NCI-H2081 treated with DMSO at 0.1 percent for 48 hours (cell line): ENCODE results near the gene OR8K5.
"Not testable (repeated sequence)": the region's sequence is repeated elsewhere in the genome, so short reads cannot be mapped to it uniquely, and the experiment has no call there.

Source experiments
- DNase-seq: peaks from one replicate; lab custom pipeline; 2025; lab: John Stamatoyannopoulos, UW

Gene OR8K5, protein sequence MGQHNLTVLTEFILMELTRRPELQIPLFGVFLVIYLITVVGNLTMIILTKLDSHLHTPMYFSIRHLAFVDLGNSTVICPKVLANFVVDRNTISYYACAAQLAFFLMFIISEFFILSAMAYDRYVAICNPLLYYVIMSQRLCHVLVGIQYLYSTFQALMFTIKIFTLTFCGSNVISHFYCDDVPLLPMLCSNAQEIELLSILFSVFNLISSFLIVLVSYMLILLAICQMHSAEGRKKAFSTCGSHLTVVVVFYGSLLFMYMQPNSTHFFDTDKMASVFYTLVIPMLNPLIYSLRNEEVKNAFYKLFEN

DNA sequence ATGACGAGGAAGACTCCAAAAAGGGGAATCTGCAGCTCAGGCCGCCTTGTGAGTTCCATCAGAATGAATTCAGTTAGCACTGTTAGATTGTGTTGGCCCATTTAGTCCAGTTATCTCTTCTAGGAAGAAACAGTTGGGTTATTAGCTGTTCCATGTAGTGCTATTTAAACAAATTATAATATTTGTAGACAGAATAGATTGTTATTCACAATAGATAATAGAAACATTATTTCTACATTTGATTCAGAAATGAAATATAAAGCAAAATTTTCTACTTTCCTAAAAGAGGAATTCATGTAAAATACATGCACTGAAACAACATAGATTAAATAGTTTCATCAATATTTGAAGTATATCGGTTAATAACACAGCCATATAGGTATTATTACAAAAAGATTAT is at the start of gene OR8K5:
OR8K5 (minus strand) TSS at position 101 of the 400 bp plus-strand sequence; CDS start at position 101, 0 bp downstream.
- no peak for DNase-seq

DNA sequence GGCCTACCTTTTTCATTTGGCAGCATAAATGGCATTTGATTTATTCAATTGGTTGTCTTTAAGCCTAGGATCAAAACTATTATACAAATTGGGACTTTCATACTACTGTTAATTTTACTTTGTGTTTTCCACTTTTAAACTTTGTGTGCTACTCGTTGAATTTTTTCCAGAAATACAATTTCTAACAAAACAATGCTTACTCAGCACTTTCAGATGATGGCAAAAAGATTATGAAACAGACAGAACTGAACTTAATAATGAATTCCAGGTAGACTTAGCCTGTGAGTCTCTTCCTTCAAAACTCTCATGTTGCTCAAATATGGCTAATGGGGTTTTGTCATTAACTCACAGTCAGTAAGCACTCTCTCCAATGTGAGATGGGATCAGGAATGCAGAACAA is 47.7 kb upstream of the OR8K5 start:
- DNase-seq = no peak

DNA sequence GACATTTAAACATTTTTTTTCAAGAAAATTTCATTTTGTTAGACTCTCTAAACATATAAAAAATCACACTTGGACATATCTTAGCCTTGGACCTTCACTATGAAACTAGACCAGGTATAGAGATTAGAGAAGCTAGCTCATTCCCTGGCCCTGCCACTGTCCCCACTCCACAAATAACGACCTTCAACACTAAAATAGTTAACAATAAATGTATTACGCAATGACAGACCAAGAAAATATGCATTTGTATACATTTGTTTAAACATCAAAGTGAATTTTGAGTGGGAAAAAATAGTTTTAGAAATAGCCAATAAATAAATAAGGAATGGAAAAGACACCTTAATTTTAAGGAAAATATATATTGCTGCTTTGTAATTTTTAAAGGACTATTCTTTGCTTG is 37.2 kb upstream of the OR8K5 start:
- DNase-seq = no peak

DNA sequence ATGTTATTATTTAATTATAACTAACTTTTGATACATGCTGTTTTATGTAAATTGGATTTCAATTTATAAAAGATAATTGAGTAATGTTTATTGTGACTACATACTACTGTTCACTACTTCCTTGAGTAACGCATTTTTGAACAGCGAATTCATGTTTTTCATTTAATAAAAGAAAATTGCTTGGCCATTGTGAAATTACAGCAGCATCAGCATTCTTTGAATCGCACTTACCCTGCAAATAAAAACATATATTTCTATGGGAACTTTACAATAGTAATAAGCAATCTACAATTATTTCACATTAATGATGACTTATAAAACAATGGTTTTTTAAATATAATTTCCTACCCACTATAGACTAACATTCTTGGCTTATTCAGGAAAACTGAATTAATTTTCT is 36.6 kb upstream of the OR8K5 start:
- no peak for DNase-seq

DNA sequence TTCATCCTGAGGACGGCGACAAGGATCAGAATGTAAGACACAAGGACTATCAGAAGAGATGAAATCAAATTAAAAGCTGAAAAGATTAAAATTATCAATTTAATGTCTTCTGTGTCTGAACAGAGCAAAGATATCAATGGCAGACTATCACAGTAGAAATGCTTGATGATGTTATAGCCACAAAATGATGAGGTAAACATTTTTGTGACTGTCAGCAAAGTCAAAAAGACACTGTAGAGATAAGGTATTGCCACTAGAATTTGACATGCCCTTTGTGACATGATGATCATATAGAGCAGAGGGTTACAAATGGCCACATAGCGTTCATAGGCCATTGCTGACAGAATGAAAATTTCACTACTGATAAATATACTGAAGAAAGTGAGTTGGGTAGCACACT is 28.5 kb upstream of the OR8K5 start:
- DNase-seq = no peak

DNA sequence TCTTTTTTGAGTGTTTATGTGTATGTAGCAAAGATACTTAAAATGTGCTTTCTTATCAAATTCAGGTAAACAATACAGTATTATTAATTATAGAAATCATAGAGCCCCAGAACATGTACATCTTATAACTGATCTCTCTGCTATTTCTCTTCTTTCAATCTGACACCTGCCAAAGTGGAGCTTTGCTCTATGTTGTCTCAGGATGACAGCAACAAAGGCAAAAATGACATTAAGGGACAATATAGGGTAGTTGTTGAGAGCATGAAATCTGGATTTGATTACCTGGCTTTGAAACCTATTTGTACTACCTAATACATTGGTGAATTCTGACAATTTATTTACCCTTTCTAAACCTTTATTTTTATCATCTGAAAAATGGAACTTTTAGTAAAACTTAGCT is 23.3 kb upstream of the OR8K5 start:
- DNase-seq = no peak

DNA sequence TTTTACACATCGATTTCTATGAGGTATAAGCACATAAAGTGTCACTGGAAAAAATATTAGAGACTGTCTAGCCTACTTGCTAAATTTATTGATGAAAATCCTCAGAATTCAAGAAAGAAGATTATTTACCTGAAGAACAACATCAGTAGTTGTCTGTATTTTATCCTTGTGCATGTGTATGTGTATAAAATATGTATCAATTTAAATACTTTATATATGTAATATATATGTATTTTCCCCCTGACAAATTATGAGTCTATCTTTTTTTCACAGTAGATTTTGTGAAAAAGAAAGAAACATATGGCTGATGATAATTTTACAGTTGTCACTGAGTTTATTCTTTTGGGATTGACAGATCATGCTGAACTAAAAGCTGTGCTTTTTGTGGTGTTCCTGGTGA is 16.2 kb upstream of the OR8K5 start, which contains the start of gene OR5J2:
OR5J2 (plus strand) TSS at position 301 of the 400 bp plus-strand sequence; CDS start at position 301, 0 bp downstream.
- DNase-seq = no peak

DNA sequence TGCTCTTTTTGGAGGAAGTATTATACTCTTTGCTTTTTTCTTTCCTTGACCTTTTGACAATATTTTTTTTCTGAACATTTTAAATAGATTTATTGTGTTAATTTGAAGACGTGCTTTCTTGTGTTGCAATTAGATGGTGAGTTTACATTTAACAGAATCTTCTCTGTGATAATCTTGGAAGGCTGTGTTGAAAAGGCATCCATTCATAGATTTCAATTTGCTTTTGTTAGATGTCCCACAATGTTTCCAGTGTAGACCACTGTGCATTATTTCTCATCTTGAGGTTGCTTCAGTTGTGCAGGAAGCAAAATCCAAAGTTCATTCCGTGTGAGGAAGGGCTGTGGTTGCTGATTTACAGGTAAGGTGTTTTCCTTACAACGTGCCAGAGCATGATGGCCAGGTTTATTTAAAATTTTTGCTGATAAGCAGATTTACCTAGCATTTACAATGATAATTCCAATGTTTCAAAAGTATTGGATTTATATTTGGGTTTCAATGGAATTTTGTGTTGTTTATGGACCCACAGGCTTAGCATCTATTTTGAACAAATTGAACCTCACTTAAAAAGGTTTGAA is 12.2 kb upstream of the OR8K5 start:
- DNase-seq = no peak

DNA sequence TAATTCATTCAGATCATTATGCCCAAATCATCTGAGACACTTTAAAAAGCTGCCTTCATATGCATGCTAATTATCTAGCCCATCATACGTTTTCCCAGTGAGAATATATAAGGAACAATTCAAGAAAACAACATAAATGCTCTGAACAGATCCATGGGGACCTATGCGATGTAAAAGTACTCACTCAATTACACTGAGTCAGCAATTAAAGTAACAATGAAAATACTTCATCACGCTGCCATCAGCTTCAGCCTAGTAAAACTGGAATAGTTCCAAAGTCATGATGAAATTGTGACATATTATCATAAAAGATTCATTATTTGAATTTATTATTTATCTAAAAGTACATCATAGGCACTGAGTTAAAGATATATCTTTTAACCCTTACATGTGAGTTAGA is 3.7 kb upstream of the OR8K5 start:
- DNase-seq = no peak

DNA sequence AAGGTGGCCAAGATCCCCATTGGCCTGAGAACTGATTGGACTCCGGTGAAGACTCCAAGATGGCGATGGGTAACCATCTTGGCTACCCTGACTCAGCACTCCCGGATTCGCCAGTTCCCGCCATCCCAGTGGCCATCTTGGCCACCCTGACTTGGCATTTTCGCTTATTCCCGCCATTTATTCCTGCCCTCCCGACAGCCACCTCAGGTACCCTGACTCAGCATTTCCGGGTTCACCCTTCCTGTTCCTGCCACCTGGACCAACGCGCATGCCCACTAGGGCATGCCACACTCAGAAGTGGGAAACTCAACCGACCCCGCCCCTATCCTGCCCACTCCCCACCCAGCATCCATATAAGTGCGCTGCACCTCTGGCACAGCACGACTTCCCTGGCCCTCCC is 7.8 kb downstream of the OR8K5 start:
- DNase-seq = no peak

DNA sequence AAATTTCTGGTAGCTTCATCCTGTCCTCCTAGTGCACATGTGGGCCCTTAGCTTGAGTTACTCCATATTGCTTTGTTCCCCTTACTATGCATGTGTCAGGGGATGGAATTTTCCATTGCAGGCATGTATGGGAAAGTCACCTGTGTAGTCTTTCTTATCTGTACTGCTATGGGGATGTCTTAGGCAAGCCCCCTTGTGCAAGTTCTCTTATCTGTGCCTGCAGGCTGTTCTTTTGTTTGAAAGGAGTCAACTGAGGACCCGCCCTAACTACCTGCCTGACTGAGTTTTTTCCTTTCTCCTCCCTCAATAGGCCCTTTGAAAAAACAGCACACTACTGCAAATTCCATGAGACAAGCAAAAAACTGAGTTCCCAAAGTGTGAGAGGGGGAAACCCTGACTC is 8.7 kb downstream of the OR8K5 start:
- no peak for DNase-seq

DNA sequence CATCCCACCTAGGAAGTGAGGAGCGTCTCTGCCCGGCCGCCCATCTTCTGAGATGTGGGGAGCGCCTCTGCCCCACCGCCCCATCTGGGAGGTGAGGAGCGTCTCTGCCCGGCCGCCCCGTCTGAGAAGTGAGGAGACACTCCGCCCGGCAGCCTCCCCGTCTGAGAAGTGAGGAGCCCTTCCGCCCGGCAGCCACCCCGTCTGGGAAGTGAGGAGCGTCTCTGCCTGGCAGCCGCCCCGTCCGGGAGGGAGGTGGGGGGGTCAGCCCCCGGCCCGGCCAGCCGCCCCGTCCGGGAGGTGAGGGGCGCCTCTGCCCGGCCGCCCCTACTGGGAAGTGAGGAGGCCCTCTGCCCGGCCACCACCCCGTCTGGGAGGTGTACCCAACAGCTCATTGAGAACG is 16.4 kb downstream of the OR8K5 start:
- not testable (repeated sequence) for DNase-seq

DNA sequence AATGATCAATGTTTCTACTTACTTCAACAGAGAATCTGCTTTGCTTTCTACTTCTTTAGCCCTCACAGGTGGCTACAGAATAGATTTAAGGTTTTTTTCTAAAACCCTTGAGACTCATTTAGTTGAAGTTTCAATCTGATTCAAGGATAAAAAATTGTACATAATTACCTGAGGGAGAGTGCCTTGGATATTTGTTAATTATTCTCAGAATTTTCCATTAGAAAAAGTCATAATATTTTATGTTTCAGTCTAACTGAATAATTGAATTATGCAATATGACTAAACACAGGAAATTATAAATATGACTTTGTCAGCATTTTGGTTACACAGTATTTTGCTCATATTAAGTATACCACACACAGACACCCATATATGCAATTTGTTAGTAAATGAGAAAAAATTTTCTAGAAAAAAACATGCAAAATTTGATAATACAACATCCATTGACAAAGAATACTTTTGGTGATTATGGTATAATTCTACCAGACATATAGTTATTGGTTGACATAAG is 19.9 kb downstream of the OR8K5 start, which contains the start of gene OR8J3:
OR8J3 (minus strand) TSS at position 51 of the 511 bp plus-strand sequence. CDS start 2,483 bp downstream, outside the sequence.
- DNase-seq = no peak

DNA sequence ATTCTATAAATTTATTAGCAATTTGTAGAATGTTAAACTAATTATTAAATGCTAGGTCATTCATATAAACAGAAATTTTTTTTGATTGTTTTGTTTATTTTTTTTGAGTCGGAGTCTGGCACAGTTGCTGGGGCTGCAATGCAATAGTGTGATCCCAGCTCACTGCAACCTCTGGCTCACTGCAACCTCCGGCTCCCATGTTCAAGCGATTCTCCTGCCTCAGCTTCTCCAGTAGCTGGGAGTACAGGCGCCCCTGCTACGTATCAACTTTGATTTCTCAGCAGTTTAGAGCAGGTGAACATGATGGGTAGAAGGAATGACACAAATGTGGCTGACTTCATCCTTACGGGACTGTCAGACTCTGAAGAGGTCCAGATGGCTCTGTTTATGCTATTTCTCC is 38.0 kb downstream of the OR8K5 start, which contains the start of gene OR8H3:
OR8H3 (plus strand) TSS at position 301 of the 400 bp plus-strand sequence; CDS start at position 301, 0 bp downstream.
- DNase-seq = no peak
